D721Med (cell line): ENCODE data around the gene NAA35.
"Not testable (repeated sequence)": the region's sequence is repeated elsewhere in the genome, so short reads cannot be mapped to it uniquely, and the experiment has no call there.

Experiments
- DNase-seq: peaks from one replicate; pipeline ENCODE4 v3.0.0; 2011; ENCODE audit warnings: low spot score; ENCODE audit not compliant: insufficient read length
- FAIRE-seq: peaks from 2 replicates; lab custom pipeline; 2011; peaks lifted over from hg19 to GRCh38; lab: Jason Lieb, UNC
- TF ChIP-seq, protein P1 (sequence below): IDR thresholded peaks from 2 replicates; pipeline ENCODE4 v1.5.1; 2012; ENCODE audit warnings: mild to moderate bottlenecking, control low read depth; ENCODE audit not compliant: insufficient read depth; ENCODE audit errors: missing control alignments

NAA35 gene

DNA sequence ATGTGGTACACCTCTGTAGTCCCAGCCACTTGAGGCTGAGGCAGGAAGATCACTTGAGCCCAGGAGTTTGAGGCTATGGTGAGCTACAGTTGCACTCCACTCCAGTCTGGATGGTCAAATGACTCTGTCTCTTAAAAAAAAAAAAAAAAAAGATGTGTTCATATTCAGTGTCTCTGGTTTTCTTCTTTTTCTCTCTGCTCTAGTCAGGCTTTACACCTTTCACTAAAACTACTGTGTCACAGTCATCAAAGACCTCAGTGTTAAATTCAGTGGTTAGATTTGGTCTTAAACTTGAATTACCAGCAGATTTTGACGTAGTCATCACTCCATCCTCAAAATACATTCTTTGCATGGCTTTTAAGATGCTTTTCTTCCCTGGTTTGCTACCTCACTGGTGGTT, 28.8 kb downstream of the NAA35 start:
- DNase-seq (no peak), FAIRE-seq (no peak)
- TF ChIP-seq, protein P1, sequence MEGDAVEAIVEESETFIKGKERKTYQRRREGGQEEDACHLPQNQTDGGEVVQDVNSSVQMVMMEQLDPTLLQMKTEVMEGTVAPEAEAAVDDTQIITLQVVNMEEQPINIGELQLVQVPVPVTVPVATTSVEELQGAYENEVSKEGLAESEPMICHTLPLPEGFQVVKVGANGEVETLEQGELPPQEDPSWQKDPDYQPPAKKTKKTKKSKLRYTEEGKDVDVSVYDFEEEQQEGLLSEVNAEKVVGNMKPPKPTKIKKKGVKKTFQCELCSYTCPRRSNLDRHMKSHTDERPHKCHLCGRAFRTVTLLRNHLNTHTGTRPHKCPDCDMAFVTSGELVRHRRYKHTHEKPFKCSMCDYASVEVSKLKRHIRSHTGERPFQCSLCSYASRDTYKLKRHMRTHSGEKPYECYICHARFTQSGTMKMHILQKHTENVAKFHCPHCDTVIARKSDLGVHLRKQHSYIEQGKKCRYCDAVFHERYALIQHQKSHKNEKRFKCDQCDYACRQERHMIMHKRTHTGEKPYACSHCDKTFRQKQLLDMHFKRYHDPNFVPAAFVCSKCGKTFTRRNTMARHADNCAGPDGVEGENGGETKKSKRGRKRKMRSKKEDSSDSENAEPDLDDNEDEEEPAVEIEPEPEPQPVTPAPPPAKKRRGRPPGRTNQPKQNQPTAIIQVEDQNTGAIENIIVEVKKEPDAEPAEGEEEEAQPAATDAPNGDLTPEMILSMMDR = no peak

DNA sequence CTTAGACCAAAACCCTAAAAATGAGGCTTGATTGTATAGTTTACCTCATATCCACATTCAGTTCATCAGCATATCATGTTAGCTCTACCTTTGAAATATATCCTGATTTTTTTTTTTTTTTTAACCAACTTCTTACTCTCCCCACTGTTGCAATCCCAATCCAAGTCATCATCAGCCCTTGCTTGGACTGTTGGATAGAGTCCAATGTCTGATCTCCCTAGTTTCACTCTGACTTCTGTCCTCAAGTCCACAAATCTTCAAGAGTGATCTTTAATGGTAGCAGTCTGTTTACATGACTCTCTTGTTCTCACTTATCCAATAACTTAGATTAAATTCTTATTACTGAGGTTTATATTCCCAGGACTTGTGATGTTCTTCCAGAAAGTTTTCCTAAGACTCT, 30.8 kb downstream of the NAA35 start:
- no peak for FAIRE-seq
- TF ChIP-seq, protein P1 = no peak
- no peak for DNase-seq

DNA sequence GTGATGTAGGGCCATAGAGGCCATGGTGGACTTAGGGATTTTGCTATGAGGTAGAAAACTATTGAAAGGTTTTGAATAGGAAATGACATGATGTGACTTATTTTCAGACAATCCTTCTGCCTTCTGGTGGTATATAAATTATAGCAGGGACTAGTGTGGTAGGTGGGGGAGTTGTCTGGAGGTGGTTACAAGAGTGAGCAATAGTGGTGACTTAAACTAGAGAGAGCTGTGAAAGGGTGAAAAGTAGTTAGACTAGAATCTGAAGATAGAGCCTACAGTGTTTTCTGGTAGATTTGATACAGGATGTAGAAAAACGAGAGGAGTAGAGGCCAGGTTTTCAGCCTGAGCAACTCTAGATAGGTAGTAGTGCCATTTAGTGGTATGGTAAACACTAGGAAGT, 32.3 kb downstream of the NAA35 start:
- TF ChIP-seq, protein P1 = no peak
- FAIRE-seq (no peak), DNase-seq (no peak)

DNA sequence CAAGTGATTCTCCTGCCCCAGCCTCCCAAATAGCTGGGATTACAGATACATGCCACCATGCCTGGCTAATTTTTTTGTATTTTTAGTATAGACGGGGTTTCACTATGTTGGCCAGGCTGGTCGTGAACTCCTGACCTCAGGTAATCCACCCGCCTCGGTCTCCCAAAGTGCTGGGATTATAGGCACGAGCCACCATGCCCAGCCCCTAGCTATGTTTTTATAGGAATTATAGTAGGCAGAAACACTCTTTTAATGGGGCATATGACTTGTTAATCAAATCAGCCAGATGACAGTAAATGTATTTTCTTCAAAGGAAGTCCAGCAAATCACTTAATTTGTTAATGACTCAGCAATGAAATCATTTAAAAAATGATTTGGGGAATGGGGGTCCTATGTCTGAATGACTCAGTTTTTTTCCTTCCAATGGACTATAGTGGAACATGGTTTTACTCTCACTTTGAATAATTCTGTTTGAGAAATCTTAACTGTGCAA, 33.2 kb downstream of the NAA35 start:
- not testable (repeated sequence) for DNase-seq

DNA sequence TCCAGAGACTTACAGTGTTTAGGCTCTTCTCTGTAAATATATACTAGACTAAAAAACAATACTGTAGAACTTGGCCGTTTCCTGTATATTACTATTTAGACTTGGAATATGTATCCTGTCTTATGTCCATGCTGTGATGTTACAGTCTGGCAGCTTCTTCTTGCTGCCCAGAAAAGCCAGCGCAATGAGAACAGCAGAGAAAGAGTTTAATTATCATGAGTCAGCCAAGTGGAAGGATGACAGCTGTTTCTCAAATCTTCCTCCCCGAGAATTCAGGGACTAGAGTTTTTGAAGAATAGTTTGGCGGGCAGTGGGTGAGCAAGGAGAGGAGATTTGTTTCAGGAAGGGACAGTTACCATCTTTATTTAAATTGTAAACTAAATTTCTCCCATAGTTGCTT, 37.5 kb downstream of the NAA35 start:
- FAIRE-seq (no peak), DNase-seq (no peak)
- TF ChIP-seq, protein P1 = no peak

More for the DNA sequence above, 33.2 kb downstream of the NAA35 start:
- FAIRE-seq = not testable (repeated sequence)

DNA sequence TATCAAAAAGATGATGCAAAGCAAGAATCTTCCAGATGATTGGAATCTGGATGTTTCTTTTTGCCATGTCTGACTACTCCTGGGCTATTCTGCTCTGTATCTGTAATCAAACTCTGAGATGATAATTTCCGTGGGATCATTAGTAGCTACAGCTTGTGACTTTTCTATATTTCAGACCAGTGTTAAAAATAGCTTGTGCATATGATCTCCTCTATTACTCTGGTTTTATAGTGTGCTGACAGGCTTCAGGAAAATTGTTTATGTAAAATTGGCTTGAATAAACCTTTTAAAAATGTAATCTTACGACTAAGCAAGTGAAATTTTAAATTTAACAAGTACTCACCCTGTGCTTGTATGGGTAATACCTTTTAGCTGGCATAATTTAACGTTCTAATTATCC, 40.4 kb downstream of the NAA35 start:
- DNase-seq (no peak), FAIRE-seq (no peak)

DNA sequence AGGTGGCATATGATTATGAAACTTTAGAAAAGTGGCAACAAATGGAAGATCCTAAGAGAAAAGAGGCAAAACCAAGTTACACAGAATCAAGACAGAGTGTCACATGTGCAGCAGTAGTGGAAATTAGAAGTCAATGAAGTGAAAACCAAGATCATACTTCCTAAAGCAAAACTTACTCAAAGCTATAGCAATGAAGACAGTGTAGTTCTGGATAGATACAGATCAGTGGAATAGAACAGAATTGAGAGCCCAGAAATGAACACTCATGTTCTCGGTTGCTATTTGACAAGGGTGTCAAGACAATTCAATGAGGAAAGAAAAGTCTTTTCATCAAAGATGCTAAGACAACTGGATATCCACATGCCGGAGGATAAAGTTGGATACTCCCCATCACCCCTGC, 43.5 kb downstream of the NAA35 start:
- no peak for DNase-seq
- peak; percentile 55 for FAIRE-seq
- TF ChIP-seq, protein P1 = no peak

More for the DNA sequence above, 40.4 kb downstream of the NAA35 start:
- TF ChIP-seq, protein P1 = no peak

DNA sequence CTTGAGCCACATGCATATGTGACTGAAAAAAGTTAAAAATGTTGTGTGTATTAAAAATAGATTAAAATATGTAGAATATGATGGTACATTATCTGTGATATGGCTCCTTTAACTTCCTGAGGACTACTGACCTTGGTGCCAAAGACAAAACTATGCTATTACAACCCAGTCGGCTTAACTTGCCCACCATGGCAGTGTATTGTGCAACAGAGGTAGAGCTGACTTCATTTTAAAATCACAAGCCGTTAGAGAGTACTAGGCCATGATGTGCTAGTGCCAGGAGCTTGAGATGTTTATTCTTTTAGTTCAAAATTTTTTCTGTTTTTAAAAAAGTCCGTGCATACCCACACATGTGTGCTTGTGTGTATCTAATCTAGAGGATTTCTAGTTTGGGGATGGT, 46.3 kb downstream of the NAA35 start:
- no peak for FAIRE-seq
- TF ChIP-seq, protein P1 = no peak
- DNase-seq = no peak
